Transverse colon (tissue), 4 donors: ENCODE results near the gene FGGY. TPM values are rescaled to one million over a fixed set of nuclear protein-coding genes. Genes with fewer than 3 reads are reported as not detected.

Experiments used
- DNase-seq: peaks from one replicate; pipeline ENCODE4 v3.0.0-alpha.2; 2019
- H3K27ac ChIP-seq, 4 donors: fragments of 200-600 bp; sonication (generic); 2 replicates each; pipeline ENCODE4 v1.5.1; 2016 to 2018; ENCODE audit warnings: inconsistent platforms in 4 of 4
- H3K27me3 ChIP-seq: fragments of 200-600 bp; sonication (generic); 2 replicates; pipeline ENCODE4 v1.5.1; 2017; ENCODE audit warnings: inconsistent platforms
- H3K36me3 ChIP-seq, 4 donors: fragments of 200-600 bp; sonication (generic); 2 replicates each; pipeline ENCODE4 v1.5.1; 2017 to 2019; ENCODE audit warnings: inconsistent platforms in 4 of 4
- H3K4me1 ChIP-seq, 4 donors: fragments of 200-600 bp; sonication (generic); 2 replicates each; pipeline ENCODE4 v1.5.1; 2017 to 2020; ENCODE audit warnings: inconsistent platforms in 4 of 4
- H3K4me3 ChIP-seq, 4 donors: fragments of 200-600 bp; sonication (generic); 1 replicate in 1 of 4; 2 replicates in 3 of 4; pipeline versions ENCODE4 v1.5.1 to v1.6.1; 2017 to 2019; ENCODE audit warnings: inconsistent platforms in 4 of 4
- H3K9me3 ChIP-seq, 2 donors: fragments of 200-600 bp; sonication (generic); 2 replicates each; pipeline ENCODE4 v1.5.1; 2017 to 2019; ENCODE audit warnings: inconsistent platforms in 2 of 2
- EP300 ChIP-seq: sonication (generic); formaldehyde crosslinking; IDR thresholded peaks from one replicate; pipeline ENCODE4 v1.6.1; 2017; ENCODE audit warnings: antibody characterized with exemption, low read depth
- POLR2A ChIP-seq: fragments of 450-650 bp; IDR thresholded peaks from one replicate; pipeline ENCODE4 v1.6.1; 2016; ENCODE audit warnings: antibody characterized with exemption, mild to moderate bottlenecking, moderate library complexity
- POLR2AphosphoS5 ChIP-seq, 3 donors: sonication (generic); formaldehyde crosslinking; IDR thresholded peaks; one replicate each; pipeline ENCODE4 v1.6.1; 2016; ENCODE audit warnings: antibody characterized with exemption in 3 of 3
- WGBS, 2 donors: methylation state at CpG; one replicate each; pipeline ENCODE4 v1.1.5; 2018; ENCODE audit warnings: low coverage in 1 of 2; 5-methylcytosine and 5-hydroxymethylcytosine counted together
- in situ Hi-C, 4 donors: fragments of 200-750 bp; cut with MboI; loops; one replicate each; pipeline versions ENCODE4 v1.15.0 to v1.15.1; 2017; ENCODE audit warnings: low sequenced_read_pairs in 3 of 4, low pct_ligation_motif_present in 1 of 4, low pct_unique_long_range_greater_than_20kb in 1 of 4
- intact Hi-C: fragments of 100-400 bp; cut with DNase I; formaldehyde crosslinking; loops from one replicate; pipeline ENCODE4 v1.15.1; 2023; ENCODE audit warnings: low total_unique reads
- total RNA-seq, 4 donors: library from RNA; depleted of rRNA; stranded (reverse); fragments of >200 nt; gene quantifications; one replicate each; pipeline ENCODE4 v1.1.0, GENCODE V29; 2016
- TF ChIP-seq, protein P1 (sequence below), 5 experiments: fragments of 200-600 bp in 3 of 5; fragments of 450-650 bp in 2 of 5; sonication (generic) in 3 of 5; IDR thresholded peaks; 1 replicate in 2 of 5; 2 replicates in 3 of 5; pipeline ENCODE4 v1.5.1; 2016 to 2017; ENCODE audit warnings: antibody characterized with exemption in 5 of 5, inconsistent platforms in 3 of 5, mild to moderate bottlenecking in 2 of 5, moderate library complexity in 1 of 5

Gene FGGY
- total RNA-seq, 4 donors from 2014 or later: 18.2 to 97.7 (median 27.1) TPM

DNA sequence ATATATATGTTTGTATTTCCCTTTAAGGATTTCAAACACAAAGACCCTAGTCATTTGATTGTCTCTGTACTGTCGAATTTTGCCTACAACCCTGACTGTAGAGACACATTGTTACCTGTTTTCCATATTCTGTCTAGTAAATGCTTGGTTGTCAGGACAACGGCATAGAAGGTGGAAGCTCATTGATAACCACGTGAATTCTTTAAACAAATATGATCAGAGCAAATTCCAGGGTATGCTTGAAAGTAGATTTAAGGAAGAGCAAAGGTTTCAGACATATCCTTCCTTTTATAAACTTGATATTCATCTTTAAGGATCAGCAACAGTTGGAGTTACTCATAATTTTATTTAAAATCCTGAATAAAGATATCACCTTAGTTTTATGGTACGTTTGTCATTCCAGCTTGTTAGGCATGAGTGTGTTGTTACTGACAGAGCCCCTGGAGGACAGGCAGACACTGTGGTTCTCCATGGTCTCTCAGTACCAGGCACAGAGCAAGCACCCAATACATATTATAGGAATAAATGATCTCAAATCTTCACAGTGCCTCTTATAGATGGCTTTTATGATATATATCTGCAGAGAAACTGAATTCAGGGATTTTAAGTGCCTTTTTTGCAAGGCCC is 203.2 kb downstream of the FGGY start:
- H3K9me3 ChIP-seq: no peaks in the 10 kb centered on the region
- TF ChIP-seq, protein P1, sequence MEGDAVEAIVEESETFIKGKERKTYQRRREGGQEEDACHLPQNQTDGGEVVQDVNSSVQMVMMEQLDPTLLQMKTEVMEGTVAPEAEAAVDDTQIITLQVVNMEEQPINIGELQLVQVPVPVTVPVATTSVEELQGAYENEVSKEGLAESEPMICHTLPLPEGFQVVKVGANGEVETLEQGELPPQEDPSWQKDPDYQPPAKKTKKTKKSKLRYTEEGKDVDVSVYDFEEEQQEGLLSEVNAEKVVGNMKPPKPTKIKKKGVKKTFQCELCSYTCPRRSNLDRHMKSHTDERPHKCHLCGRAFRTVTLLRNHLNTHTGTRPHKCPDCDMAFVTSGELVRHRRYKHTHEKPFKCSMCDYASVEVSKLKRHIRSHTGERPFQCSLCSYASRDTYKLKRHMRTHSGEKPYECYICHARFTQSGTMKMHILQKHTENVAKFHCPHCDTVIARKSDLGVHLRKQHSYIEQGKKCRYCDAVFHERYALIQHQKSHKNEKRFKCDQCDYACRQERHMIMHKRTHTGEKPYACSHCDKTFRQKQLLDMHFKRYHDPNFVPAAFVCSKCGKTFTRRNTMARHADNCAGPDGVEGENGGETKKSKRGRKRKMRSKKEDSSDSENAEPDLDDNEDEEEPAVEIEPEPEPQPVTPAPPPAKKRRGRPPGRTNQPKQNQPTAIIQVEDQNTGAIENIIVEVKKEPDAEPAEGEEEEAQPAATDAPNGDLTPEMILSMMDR (IDR thresholded peaks at IDR 0.05): no peak
- TF ChIP-seq POLR2AphosphoS5 (IDR thresholded peaks at IDR 0.05) (no peak), POLR2A (no peak)
- peak overlapping the region in 3 of 4 donors; percentile 16 to 51 (median 45) for H3K27ac ChIP-seq
- intact Hi-C loops (no loop called here), in situ Hi-C loops (no loop called here)
- H3K4me1 ChIP-seq: peaks cover 5 to 26% (median 9%) of the 10 kb centered on the region in 4 donors
- no peaks in the 10 kb centered on the region for H3K36me3 ChIP-seq
- H3K27me3 ChIP-seq: no peaks in the 10 kb centered on the region
- no peak for DNase-seq
- no peak overlapping the region for H3K4me3 ChIP-seq
- 51 to 58% methylated on average over 4 of the region's 4 CpGs for WGBS, 2 donors

DNA sequence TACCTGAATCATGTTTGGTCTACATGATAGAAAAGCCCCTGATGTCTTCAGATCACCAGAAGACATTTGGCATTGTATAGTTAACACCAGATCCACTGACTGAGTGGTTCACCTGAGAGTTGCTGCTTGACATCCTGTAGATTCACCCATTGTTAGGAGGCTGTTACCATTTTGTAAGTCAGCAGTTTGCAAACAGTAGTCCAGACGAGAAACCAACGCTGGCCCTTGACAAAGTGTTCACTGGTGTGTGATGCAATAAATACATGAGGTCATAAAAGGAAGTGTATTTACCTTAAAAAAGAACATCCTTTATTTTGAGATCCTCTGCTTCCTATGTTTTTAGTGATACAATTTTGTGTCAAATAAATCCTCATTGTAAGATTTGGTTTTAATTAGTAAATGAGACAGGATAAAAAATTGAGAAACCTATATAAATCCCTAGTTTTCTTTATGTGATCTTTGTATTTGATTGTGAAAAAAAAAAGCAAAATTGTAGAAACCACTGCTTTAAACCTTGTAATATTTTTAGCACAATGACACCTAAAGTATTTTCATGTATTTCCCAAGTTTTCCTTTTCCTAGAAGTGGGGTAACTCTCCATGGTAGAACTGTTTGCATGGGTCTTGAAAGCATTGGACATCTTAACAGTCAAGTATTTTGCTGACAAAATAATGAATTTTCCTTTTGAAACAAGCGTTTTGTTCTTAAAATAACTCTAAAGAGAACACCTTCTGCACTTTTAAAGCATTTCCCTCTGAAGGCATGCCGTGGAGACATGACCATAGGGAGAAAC is 204.3 kb downstream of the FGGY start:
- H3K4me3 ChIP-seq: no peak overlapping the region
- no peak for DNase-seq
- TF ChIP-seq EP300 (no peak), POLR2A (no peak), POLR2AphosphoS5 (IDR thresholded peaks at IDR 0.05) (no peak)
- TF ChIP-seq, protein P1 (IDR thresholded peaks at IDR 0.05): no peak
- H3K36me3 ChIP-seq: no peaks in the 10 kb centered on the region
- in situ Hi-C loops (no loop called here), intact Hi-C loops (no loop called here)
- H3K27ac ChIP-seq: no peak overlapping the region
- H3K9me3 ChIP-seq: no peaks in the 10 kb centered on the region
- peaks cover 5 to 26% (median 9%) of the 10 kb centered on the region in 4 donors for H3K4me1 ChIP-seq
- H3K27me3 ChIP-seq: no peaks in the 10 kb centered on the region
- WGBS, 2 donors: 57 to 58% methylated on average over 4 of the region's 4 CpGs

DNA sequence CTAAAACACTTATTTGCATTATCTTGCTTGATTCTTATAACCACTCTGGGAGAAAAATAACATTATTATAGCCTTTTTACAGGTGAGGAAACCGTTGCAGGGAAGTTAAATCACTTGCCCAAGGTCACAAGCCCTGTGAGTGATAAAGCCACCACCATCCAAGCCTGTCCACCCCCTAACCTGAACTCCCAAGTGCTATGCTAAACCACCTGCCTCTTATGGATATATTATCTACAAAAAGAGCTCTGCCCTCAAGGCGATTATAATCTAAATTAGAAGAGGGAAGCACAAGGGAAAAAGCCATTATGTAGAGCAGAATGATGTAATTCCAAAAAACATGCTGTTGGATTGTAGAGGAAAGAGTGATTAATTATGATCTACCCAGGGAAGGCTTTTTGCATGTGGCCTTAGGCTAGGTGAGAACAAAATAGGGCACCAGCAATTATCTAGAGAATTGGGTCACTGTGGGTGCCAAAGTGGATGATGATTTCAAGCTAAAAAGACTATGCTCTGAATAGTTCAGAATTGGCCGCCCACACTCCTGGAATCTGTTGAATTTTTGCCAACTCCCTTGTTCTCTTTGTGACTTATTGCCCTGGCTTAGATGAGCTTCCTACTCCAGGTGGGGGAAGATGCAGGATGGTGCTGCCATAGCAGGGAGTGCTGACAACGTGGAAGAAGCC is 205.3 kb downstream of the FGGY start:
- WGBS, 2 donors: 59 to 87% methylated on average over 4 of the region's 4 CpGs
- Histone ChIP-seq H3K27me3 (no peaks in the 10 kb centered on the region), H3K4me3 (no peak overlapping the region), H3K9me3 (no peaks in the 10 kb centered on the region), H3K36me3 (no peaks in the 10 kb centered on the region), H3K4me1 (peaks cover 5 to 34% (median 9%) of the 10 kb centered on the region in 4 donors), H3K27ac (no peak overlapping the region)
- no peak for DNase-seq
- TF ChIP-seq POLR2A (no peak), POLR2AphosphoS5 (IDR thresholded peaks at IDR 0.05) (no peak), EP300 (no peak)
- TF ChIP-seq, protein P1 (IDR thresholded peaks at IDR 0.05): no peak
- intact Hi-C loops: no loop called here
- in situ Hi-C loops: no loop called here

DNA sequence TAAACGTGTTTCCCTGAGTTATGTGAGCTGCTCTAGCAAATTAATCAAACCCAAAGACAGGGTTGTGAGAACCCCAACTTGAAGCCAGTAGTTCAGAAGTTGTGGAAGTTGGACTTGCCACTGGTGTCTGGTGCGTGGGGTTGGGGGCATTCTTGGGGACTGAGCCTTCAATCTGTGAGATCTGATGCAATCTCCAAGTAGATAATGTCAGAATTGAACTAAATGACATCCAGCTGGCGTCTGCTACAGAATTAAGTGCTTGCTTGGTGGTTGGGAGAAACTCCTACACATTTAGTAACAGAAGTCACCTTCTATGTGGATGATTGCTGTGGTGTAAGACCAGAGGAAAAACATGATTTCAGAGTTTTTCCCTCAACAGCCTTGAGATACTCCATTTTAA is 207.4 kb downstream of the FGGY start:
- peaks cover 3 to 32% (median 8%) of the 10 kb centered on the region in 4 donors for H3K4me1 ChIP-seq
- intact Hi-C loops: no loop called here
- H3K4me3 ChIP-seq: no peak overlapping the region
- H3K9me3 ChIP-seq: no peaks in the 10 kb centered on the region
- TF ChIP-seq POLR2A (no peak), POLR2AphosphoS5 (IDR thresholded peaks at IDR 0.05) (no peak), EP300 (no peak)
- in situ Hi-C loops: no loop called here
- DNase-seq: no peak
- WGBS, 2 donors: 87 to 89% methylated on average over 3 of the region's 3 CpGs
- H3K27me3 ChIP-seq: no peaks in the 10 kb centered on the region
- no peaks in the 10 kb centered on the region for H3K36me3 ChIP-seq
- no peak overlapping the region for H3K27ac ChIP-seq
